GM19193 (cell line): ENCODE measurements around the gene GLUD1.

ENCODE experiments used
- POLR2A ChIP-seq: IDR thresholded peaks from 4 replicates; pipeline ENCODE4 v1.6.1; 2011; ENCODE audit not compliant: insufficient read depth, insufficient read length; ENCODE audit errors: extremely low read depth

The GLUD1 gene

DNA sequence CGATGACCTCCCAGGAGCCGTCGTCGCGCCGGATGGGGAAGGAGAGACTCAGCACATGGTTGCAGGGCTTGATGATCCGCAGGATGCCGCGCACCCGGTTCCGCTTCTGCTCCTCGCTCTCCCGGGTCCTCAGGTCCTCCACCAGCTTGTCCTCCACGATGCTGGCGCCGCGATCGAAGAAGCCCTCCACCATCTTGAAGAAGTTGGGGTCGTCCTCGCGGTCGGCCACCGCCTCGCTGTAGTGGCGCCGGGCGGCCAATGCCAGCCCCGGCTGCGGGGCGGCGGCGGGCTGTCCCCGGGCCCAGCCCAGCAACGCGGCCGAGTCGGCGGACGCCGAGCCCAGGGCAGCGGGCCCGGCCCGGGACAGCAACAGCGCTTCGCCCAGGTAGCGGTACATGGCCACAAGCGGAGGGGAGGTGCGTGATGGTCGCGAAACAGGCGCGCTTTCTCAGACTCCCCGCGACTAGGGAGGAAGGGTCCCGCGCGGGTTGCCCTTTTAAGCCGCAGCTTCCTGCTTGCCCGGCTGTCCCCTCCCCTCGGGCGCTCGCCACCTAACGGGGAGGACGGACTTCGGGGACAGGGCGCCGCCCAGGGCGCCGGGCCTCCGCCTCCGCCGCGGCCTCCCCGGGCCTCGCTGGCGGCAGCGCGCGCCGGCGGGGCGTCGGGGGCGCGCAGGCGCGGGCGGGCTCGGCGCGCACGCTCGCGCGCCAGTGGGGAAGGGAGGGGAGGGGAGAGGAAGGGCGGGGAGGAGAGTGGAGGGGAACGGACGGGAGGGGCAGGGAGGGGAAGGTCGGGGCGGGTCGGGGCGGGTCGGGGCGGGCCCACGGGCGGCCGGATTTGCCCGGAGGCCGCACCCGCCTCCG is at the start of gene GLUD1, which contains the start of gene SHLD2:
Gene GLUD1, minus strand, starts transcription at position 471 of the 863 bp plus-strand sequence. Its CDS starts 74 bp downstream, at position 397.
Gene SHLD2, plus strand, starts transcription at position 834 of the 863 bp plus-strand sequence. CDS start 56,149 bp downstream, outside the sequence.
- peak; percentile 88 for TF ChIP-seq POLR2A

- no peak for TF ChIP-seq POLR2A
Observed at GRCh38 chr10:87105446-87106124, 10.9 kb upstream of the GLUD1 start.

- no peak for TF ChIP-seq POLR2A
Observed at GRCh38 chr10:87101996-87102395, 7.4 kb upstream of the GLUD1 start.

DNA sequence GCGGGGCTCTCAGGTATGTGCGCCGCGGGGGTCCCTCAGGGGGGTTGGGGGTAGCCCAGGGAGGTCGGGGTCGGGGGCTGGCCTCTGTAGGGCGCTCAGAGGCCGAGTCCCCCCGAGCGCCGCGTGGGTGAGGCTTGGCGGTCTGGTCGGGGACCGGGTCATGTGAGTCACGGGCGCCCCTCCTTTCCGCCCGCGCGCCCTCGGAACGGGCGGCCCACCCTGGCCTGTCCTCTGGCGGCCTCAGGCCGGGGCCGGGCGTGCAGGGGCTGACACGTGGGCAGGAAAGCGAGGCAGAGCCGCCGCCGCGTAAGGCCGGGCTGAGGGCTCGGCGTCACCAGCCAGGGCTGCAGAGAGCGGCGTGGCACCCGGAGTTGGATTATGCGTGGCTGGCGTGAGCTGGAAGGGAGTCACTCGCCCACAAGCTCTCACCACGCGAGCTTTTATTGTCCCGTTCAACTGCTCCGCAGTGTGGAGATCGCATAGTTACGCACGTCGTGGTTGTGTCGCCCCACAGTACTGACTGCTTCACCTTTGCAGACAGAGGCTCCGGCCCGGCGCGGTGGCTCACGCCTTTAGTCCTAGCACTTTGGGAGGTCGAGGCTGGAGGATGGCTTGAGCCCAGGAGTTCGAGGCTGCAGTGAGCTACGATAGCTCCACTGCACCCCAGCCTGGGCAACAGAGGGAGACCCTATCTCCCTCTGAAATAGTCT is 748 bp upstream of the GLUD1 start:
- TF ChIP-seq POLR2A, result peak; percentile 67

GRCh38 chr10:87093632-87094372 is 841 bp downstream of the GLUD1 start:
- peak; percentile 37 for TF ChIP-seq POLR2A

DNA sequence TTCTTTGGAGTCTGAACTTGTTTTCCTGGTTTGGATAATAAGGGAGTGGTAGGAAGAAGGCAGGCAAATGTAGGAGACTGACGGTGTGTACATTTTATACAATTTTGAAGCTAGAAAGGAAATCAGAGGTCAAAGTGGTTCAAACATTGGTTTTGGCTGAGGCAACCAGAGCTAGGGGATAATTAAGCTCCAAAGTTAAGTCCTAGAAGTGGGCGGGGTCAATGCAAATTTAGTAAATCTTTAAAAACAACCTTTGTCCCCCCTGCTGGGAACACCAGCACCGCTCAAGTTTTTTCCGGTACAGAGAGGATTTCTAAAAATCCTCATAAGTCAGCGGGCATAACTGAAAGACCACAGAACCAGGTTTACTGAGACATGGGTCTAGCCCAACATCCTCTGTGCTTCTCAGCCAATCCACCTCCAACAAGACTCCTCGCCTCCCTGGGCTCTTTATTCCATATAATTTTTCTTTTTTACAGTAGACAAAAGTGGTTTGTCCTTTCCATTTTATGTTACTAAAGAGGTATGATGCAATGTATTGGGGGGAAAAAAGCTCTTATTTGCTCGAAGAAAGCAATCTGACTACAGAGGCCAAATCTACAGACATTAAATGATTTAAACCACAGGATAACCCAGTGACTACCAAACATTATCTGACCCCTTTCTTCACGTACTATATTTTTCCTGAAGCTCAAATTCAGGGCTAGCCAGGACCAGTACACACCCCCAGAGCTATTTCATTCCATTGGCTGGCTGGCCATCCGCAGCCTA is 1.6 kb downstream of the GLUD1 start:
- TF ChIP-seq POLR2A, result peak; percentile 51

- no peak for TF ChIP-seq POLR2A
Observed at GRCh38 chr10:87092376-87092860, 2.2 kb downstream of the GLUD1 start.

DNA sequence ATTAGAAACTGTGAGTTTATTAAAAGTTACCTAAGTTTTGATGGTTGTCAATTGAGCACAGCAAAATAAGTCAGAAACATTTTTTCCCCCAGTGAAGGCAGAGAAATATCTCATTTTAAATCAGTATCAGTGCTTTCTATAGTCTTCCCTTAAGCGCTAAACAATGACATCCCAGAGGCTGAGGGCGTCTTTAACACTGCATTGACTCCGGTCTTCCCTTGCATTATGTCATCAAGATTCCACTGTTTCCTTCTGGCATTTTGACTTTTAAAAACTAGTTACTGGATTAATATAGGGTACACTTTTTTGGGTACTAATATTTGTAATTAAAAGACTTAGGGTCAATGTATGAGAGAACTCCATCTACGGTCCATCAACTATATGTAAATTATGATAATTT is 3.9 kb downstream of the GLUD1 start:
- TF ChIP-seq POLR2A, result no peak

- TF ChIP-seq POLR2A, result no peak
Observed at GRCh38 chr10:87089746-87090145, 4.9 kb downstream of the GLUD1 start.

DNA sequence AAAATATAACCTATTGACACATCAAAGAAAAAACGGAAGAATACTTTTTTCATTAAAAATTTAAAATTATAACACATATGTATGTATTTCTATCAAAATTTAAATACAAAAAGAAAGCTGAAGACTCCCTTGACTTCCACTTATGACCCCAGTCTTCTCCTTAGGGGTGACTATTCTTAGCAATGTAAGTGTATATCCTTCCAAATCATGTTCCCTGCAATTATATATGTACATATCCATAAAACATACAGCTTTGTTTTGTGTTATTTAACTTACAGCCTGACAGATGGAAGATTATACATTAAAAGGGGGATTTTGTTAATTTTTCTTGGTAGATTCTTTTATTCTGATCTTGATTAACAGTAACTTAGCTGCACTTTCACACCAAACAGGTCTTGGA is 9.1 kb downstream of the GLUD1 start:
- TF ChIP-seq POLR2A, result no peak

DNA sequence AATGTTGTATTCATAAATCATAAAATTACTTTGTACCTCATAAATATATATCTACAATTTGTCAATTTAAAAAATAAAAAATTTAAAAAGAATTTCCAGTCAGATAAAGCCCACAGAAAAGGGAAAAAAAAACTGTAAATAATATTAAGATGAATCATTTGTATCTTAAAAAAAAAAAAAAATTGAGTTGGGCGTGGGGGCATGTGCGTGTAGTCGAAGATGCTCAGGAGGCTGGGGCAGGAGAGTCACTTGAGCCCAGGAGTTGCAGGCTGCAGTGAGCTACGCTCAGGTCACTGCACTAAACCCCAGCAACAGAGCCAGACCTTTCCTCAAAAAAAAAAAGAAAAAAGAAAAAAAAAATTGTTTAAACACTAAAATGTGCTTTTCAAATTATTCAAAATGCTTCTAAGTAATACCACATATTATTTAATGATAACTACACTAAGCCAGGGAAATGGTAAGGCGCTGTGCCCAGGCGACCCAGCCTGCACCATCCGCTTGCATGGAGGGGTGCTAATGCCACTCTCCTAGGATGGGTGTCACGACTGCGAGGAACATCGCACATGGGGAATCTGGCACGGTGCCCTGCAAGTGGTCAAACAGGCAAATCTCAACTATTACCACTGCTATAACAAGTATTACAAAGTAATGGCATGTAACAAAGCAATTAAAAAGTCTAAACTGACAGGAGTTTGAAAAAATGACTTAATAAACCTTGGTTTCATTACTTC is 15.4 kb downstream of the GLUD1 start:
- TF ChIP-seq POLR2A, result no peak

DNA sequence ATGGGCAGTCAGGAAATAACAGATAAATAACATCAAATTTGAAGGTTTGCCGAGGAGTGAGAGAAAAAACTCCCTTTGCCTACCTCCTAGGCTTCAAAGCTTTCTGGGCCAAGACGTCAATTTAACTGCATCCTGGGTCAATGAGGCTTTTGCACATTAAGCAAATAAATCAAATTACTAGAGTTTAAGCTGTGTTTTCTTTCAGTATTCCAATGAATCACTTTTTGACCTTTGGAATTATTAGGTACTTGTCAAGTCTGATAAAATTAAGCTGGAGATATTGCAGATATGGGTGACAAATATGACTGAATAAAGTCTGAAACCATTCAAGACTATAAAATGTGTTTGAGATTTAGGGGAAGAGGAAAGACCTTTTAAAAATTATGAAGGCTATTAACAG is 22.2 kb downstream of the GLUD1 start:
- TF ChIP-seq POLR2A, result no peak

- TF ChIP-seq POLR2A, result no peak
Observed at GRCh38 chr10:87068281-87068680, 26.4 kb downstream of the GLUD1 start.

GRCh38 chr10:87066865-87067264 is 27.8 kb downstream of the GLUD1 start:
- no peak for TF ChIP-seq POLR2A

- no peak for TF ChIP-seq POLR2A
Observed at GRCh38 chr10:87066178-87066577, 28.5 kb downstream of the GLUD1 start.
